Measurements from ENCODE around the gene PIP4P1. TPM values are rescaled to one million over a fixed set of nuclear protein-coding genes. Genes with fewer than 3 reads are reported as not detected.

Gene PIP4P1
- total RNA-seq, 1 donor from 2014 or later = 33.7 TPM

DNA sequence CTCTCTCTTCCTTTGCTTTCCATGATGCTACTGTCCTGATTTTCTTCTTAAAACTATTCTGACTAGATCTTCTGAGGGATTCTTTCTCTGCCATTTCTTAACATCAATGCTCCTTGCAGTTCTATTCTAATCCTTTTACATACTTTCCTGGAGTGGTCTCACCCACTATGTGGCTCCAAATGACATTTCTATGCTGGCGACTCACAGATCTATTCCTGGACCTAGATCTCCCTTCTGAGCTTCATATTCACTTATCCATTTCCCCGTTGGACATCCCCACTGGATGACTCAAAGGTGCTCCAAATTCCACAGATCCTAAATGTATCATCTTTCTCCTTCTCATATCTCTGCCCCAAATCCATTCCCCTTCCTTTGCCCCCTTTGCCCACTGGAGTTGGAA lies 52.0 kb downstream of the PIP4P1 start:
- Mint-ChIP-seq H3K4me3 (no peak overlapping the region), H3K27me3 (ENCODE audit: low read depth) (no peaks in the 10 kb centered on the region), H3K9me3 (no peaks in the 10 kb centered on the region), H3K27ac (no peak overlapping the region), H3K4me1 (peaks cover 13% of the 10 kb centered on the region), H3K36me3 (peaks cover 13% of the 10 kb centered on the region)
- no peak for DNase-seq (ENCODE audit: low spot score in 2 of 2, unreplicated experiment in 2 of 2)
- TF ChIP-seq, protein P1, sequence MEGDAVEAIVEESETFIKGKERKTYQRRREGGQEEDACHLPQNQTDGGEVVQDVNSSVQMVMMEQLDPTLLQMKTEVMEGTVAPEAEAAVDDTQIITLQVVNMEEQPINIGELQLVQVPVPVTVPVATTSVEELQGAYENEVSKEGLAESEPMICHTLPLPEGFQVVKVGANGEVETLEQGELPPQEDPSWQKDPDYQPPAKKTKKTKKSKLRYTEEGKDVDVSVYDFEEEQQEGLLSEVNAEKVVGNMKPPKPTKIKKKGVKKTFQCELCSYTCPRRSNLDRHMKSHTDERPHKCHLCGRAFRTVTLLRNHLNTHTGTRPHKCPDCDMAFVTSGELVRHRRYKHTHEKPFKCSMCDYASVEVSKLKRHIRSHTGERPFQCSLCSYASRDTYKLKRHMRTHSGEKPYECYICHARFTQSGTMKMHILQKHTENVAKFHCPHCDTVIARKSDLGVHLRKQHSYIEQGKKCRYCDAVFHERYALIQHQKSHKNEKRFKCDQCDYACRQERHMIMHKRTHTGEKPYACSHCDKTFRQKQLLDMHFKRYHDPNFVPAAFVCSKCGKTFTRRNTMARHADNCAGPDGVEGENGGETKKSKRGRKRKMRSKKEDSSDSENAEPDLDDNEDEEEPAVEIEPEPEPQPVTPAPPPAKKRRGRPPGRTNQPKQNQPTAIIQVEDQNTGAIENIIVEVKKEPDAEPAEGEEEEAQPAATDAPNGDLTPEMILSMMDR (IDR thresholded peaks at IDR 0.05; ENCODE audit: unreplicated experiment) = no peak

Other genes with a start within 250 kb of the PIP4P1 start
- not detected in 3 replicates for gene OR11H6, start 237.7 kb downstream of the PIP4P1 start, total RNA-seq
- gene OR11H7, start 232.5 kb downstream of the PIP4P1 start, total RNA-seq = not detected in 3 replicates
- not detected in 3 replicates for gene OR11H4, start 222.1 kb downstream of the PIP4P1 start, total RNA-seq
- 29.4 to 30.8 TPM (median 30.0 TPM) in 3 replicates for gene TTC5, start 155.5 kb downstream of the PIP4P1 start, total RNA-seq
- gene CCNB1IP1, start 128.2 kb downstream of the PIP4P1 start, total RNA-seq = 104 to 112 TPM (median 109 TPM) in 3 replicates
- gene PARP2, start 117.8 kb downstream of the PIP4P1 start, total RNA-seq = 35.1 to 40.9 TPM (median 38.6 TPM) in 3 replicates
- gene TEP1, start 47.9 kb downstream of the PIP4P1 start, total RNA-seq = 12.8 to 18.3 TPM (median 16.8 TPM) in 3 replicates
- 0.11 to 0.16 TPM (median 0.13 TPM) in 3 replicates for gene KLHL33, start 25.3 kb downstream of the PIP4P1 start, total RNA-seq
- gene OSGEP, start 6.6 kb downstream of the PIP4P1 start, total RNA-seq = 67.0 to 72.9 TPM (median 69.7 TPM) in 3 replicates
- 283 to 304 TPM (median 299 TPM) in 3 replicates for gene APEX1, start 6.2 kb downstream of the PIP4P1 start, total RNA-seq
- gene PNP, start 8.0 kb upstream of the PIP4P1 start, total RNA-seq = 10.3 to 11.3 TPM (median 10.4 TPM) in 3 replicates
- gene RNASE10, start 44.1 kb upstream of the PIP4P1 start, total RNA-seq = 0.70 to 1.1 TPM (median 1.1 TPM) in 3 replicates
- not detected in 3 replicates for gene RNASE9, start 99.6 kb upstream of the PIP4P1 start, total RNA-seq
- not detected in 3 replicates for gene RNASE11, start 126.6 kb upstream of the PIP4P1 start, total RNA-seq
- gene RNASE12, start 129.9 kb upstream of the PIP4P1 start, total RNA-seq = not detected in 3 replicates
- gene OR6S1, start 180.3 kb upstream of the PIP4P1 start, total RNA-seq = not detected in 3 replicates
- gene RNASE4, start 223.1 kb upstream of the PIP4P1 start, total RNA-seq = 4.6 to 6.2 TPM (median 5.3 TPM) in 3 replicates
- 3.7 to 5.4 TPM (median 3.8 TPM) in 3 replicates for gene ANG, start 227.3 kb upstream of the PIP4P1 start, total RNA-seq

Measured in mesothelial cell of epicardium (in vitro differentiated cells).